ENCODE measurements around the gene FASTKD2. TPM values are rescaled to one million over a fixed set of nuclear protein-coding genes. Genes with fewer than 3 reads are reported as not detected.

Gene FASTKD2
- total and polyA plus RNA-seq, 2 donors (not counting 3 experiments of a cell fraction or from before 2014, with no cell fraction given): 20.6 to 22.6 TPM

GRCh38 chr2:206838690-206839089 is 73.3 kb downstream of the FASTKD2 start:
- FAIRE-seq: no peak

More at GRCh38 chr2:206838690-206839089, 73.3 kb downstream of the FASTKD2 start:
- dilution Hi-C loops (cut with MboI; ENCODE audit: extremely low pct_ligation_motif_present, low sequenced_read_pairs): no loop called here
- ChIA-PET POLR2A (no interaction called here), CTCF (no interaction called here)
- no peak overlapping the region for H3K4me2 ChIP-seq (ENCODE audit: insufficient read depth, low read length)
- intact Hi-C loops (cut with micrococcal nuclease): no loop called here
- no peaks in the 10 kb centered on the region for H3K9me3 ChIP-seq (replicated peaks; ENCODE audit: control insufficient read depth, insufficient read depth, low read length)
- TF ChIP-seq JUN (IDR thresholded peaks at IDR 0.05; ENCODE audit: borderline replicate concordance, insufficient read depth, insufficient read length, low read depth): no peak
- no peak for TF ChIP-seq POLR2AphosphoS5 (IDR thresholded peaks at IDR 0.05; ENCODE audit: insufficient read depth, low read depth, low read length)
- no peak for TF ChIP-seq MYC (IDR thresholded peaks at IDR 0.05; ENCODE audit: low read depth, low read length)
- no peak for TF ChIP-seq GATA2 (IDR thresholded peaks at IDR 0.05; ENCODE audit: insufficient read depth, insufficient read length, low read depth, low read length)
- no peak for TF ChIP-seq EZH2 (IDR thresholded peaks at IDR 0.05; ENCODE audit: borderline replicate concordance, low read depth, low read length, severe bottlenecking)
- TF ChIP-seq, protein P1, sequence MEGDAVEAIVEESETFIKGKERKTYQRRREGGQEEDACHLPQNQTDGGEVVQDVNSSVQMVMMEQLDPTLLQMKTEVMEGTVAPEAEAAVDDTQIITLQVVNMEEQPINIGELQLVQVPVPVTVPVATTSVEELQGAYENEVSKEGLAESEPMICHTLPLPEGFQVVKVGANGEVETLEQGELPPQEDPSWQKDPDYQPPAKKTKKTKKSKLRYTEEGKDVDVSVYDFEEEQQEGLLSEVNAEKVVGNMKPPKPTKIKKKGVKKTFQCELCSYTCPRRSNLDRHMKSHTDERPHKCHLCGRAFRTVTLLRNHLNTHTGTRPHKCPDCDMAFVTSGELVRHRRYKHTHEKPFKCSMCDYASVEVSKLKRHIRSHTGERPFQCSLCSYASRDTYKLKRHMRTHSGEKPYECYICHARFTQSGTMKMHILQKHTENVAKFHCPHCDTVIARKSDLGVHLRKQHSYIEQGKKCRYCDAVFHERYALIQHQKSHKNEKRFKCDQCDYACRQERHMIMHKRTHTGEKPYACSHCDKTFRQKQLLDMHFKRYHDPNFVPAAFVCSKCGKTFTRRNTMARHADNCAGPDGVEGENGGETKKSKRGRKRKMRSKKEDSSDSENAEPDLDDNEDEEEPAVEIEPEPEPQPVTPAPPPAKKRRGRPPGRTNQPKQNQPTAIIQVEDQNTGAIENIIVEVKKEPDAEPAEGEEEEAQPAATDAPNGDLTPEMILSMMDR (IDR thresholded peaks at IDR 0.05; ENCODE audit: extremely low read depth in 1 of 2, insufficient read depth in 1 of 2, low read depth in 1 of 2, low read length in 2 of 2): no peak
- no peak for TF ChIP-seq POLR2A (IDR thresholded peaks at IDR 0.05; ENCODE audit: low read depth, low read length)
- TF ChIP-seq, protein P2, sequence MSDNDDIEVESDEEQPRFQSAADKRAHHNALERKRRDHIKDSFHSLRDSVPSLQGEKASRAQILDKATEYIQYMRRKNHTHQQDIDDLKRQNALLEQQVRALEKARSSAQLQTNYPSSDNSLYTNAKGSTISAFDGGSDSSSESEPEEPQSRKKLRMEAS (IDR thresholded peaks at IDR 0.05; ENCODE audit: insufficient read depth, insufficient read length): no peak
- TF ChIP-seq FOS (IDR thresholded peaks at IDR 0.05; ENCODE audit: borderline replicate concordance, insufficient read depth, low read length): no peak
- no peak overlapping the region for H3K27ac ChIP-seq (ENCODE audit: insufficient read depth, low read depth, low read length)
- H2AFZ ChIP-seq (ENCODE audit: low read depth, low read length): no peak overlapping the region
- no peaks in the 10 kb centered on the region for H3K36me3 ChIP-seq (ENCODE audit: control insufficient read depth in 2 of 2, extremely low read depth in 1 of 2, insufficient read depth in 2 of 2, low read length in 2 of 2)
- H3K4me1 ChIP-seq (ENCODE audit: control insufficient read depth, extremely low read depth, insufficient read depth, low read length): no peaks in the 10 kb centered on the region
- no peak overlapping the region for H3K4me3 ChIP-seq (replicated peaks in 1 of 3; ENCODE audit: insufficient read depth in 1 of 3, low read depth in 1 of 3, low read length in 3 of 3)
- H3K9me1 ChIP-seq (replicated peaks; ENCODE audit: control insufficient read depth, extremely low read depth, insufficient read depth, low read length): no peaks in the 10 kb centered on the region
- no TSS peak for BruUV-seq (replicated peaks)
- no peaks in the 10 kb centered on the region for H3K79me2 ChIP-seq (ENCODE audit: control insufficient read depth, insufficient read depth, low read length)
- DNase-seq (ENCODE audit: low read depth, low spot score): no peak
- H3K27me3 ChIP-seq (ENCODE audit: control insufficient read depth in 2 of 2, insufficient read depth in 2 of 2, low read length in 2 of 2): no peaks in the 10 kb centered on the region
- no peak overlapping the region for H3K9ac ChIP-seq (replicated peaks; ENCODE audit: extremely low read depth, insufficient read depth, low read length)
- H4K20me1 ChIP-seq (replicated peaks; ENCODE audit: control insufficient read depth, extremely low read depth, insufficient read depth, low read length): no peaks in the 10 kb centered on the region

All from endothelial cell of umbilical vein (primary cell).